Spleen (tissue), 11 donors: ENCODE data around the gene AMZ2. TPM values are rescaled to one million over a fixed set of nuclear protein-coding genes. Genes with fewer than 3 reads are reported as not detected.
A peak's percentile ranks its signal among the peaks of the same experiment; 100 is the strongest.
"Not testable (repeated sequence)": the region's sequence is repeated elsewhere in the genome, so short reads cannot be mapped to it uniquely, and the experiment has no call there.

Experiments
- DNase-seq: peaks from one replicate; pipeline ENCODE4 v3.0.0-alpha.2; 2020
- H3K27ac ChIP-seq, 8 donors: fragments of 200-600 bp; sonication (generic) in 7 of 8; 1 replicate in 4 of 8; 2 replicates in 4 of 8; pipeline versions ENCODE4 v1.5.0 to v1.8.0; 2016 to 2021; ENCODE audit warnings: inconsistent platforms in 4 of 8, mild to moderate bottlenecking in 4 of 8, moderate library complexity in 1 of 8
- H3K27me3 ChIP-seq, 7 donors: fragments of 200-600 bp; sonication (generic) in 6 of 7; replicated peaks in 1 of 7; 1 replicate in 4 of 7; 2 replicates in 3 of 7; pipeline versions ENCODE4 v1.5.0 to v1.8.0; 2016 to 2021; ENCODE audit warnings: inconsistent platforms in 3 of 7, mild to moderate bottlenecking in 1 of 7
- H3K36me3 ChIP-seq, 6 donors: fragments of 200-600 bp; sonication (generic) in 5 of 6; 1 replicate in 4 of 6; 2 replicates in 2 of 6; pipeline versions ENCODE4 v1.5.0 to v1.8.0; 2016 to 2021; ENCODE audit warnings: inconsistent platforms in 2 of 6
- H3K4me1 ChIP-seq, 6 donors: fragments of 200-600 bp; sonication (generic) in 5 of 6; 1 replicate in 3 of 6; 2 replicates in 3 of 6; pipeline versions ENCODE4 v1.5.0 to v1.8.0; 2016 to 2021; ENCODE audit warnings: inconsistent platforms in 3 of 6
- H3K4me3 ChIP-seq, 8 donors: fragments of 200-600 bp; sonication (generic) in 7 of 8; 1 replicate in 4 of 8; 2 replicates in 4 of 8; pipeline versions ENCODE4 v1.5.0 to v1.8.0; 2016 to 2021; ENCODE audit warnings: inconsistent platforms in 4 of 8, mild to moderate bottlenecking in 4 of 8, moderate library complexity in 2 of 8
- H3K9me3 ChIP-seq, 8 donors: fragments of 200-600 bp; sonication (generic) in 7 of 8; 1 replicate in 4 of 8; 2 replicates in 4 of 8; pipeline versions ENCODE4 v1.5.0 to v1.8.0; 2016 to 2021; ENCODE audit warnings: inconsistent platforms in 4 of 8
- CTCF ChIP-seq, 11 experiments: fragments of 200-600 bp in 7 of 11; fragments of 450-650 bp in 4 of 11; sonication (generic) in 4 of 11; IDR thresholded peaks in 8 of 11; conservative IDR thresholded peaks in 3 of 11; 1 replicate in 7 of 11; 2 replicates in 4 of 11; pipeline versions ENCODE4 v1.4.0 to v1.8.0; 2016 to 2021; ENCODE audit warnings: antibody characterized with exemption in 11 of 11, inconsistent platforms in 4 of 11, mild to moderate bottlenecking in 1 of 11
- POLR2A ChIP-seq, 3 donors: fragments of 450-650 bp; IDR thresholded peaks; one replicate each; pipeline ENCODE4 v1.5.1; 2017; ENCODE audit warnings: antibody characterized with exemption in 3 of 3, mild to moderate bottlenecking in 1 of 3
- POLR2AphosphoS5 ChIP-seq, 3 donors: sonication (generic); formaldehyde crosslinking; IDR thresholded peaks; one replicate each; pipeline ENCODE4 v1.5.1; 2017; ENCODE audit warnings: antibody characterized with exemption in 3 of 3
- WGBS, 5 donors: extraction: QIAGEN DNeasy Blood & Tissue Kit in 3 of 5; methylation state at CpG; one replicate each; pipeline versions ENCODE4 v1.1.5 to v1.1.7; 2013 to 2018; 5-methylcytosine and 5-hydroxymethylcytosine counted together
- intact Hi-C: fragments of 100-400 bp; cut with DNase I; formaldehyde crosslinking; loops from one replicate; pipeline ENCODE4 v1.15.0; 2023; ENCODE audit warnings: low total_unique reads
- polyA plus RNA-seq, 3 donors: library from polyadenylated mRNA; stranded (reverse); fragments of 200-250 nt; gene quantifications; one replicate each; pipeline ENCODE4 v1.2.1, GENCODE V29; 2013
- total RNA-seq, 7 donors: library from RNA; depleted of rRNA in 3 of 7; stranded (reverse); fragments of >200 nt in 3 of 7; fragmentation: NEBNext Ultra II Directional in 4 of 7; extraction: Animal tissue kit (Norgen Biotek cat#: 25700) in 4 of 7; gene quantifications; one replicate each; pipeline versions ENCODE4 v1.1.0 to v1.2.1, GENCODE V29; 2016 to 2021
- donor health status: healthy with polysubstance abuse.
- donor health status: DM: no; HTN: no; CAD: no; lungs with moderate emphysema.
- donor health status: DM: no; HTN: no; CAD: no.
- donor health status: Bipolar disorder and iron deficiency.
- donor health status: healthy.
- donor health status: DM: no; HTN: no; CAD: no.
- donor health status: DM: yes; HTN: yes; CAD: no.

Gene AMZ2
- total and polyA plus RNA-seq, 10 donors = 40.4 to 75.1 (median 51.7) TPM

DNA sequence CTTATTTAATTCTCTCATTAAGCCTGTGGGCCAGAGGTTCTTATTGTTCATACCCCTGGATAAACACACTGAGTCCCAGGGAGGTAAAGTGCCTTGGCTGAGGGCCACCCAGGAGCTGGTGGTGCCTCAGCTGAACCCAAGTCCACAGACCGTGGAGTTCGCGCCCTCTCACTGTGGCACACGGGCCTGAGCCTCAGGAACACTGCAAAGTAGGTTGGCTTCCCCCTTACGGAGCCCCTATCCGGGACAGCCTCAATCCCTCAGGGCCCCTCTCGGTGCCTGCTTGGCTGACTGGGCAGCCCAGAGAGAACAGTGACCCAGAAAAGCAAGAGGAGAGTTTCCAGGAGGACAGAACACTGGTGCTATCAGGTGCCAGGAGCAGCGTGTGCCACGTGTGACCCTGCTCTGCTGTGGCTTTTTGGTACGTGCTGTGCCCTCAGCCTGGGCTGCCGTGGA is 12.5 kb upstream of the AMZ2 start:
- H3K9me3 ChIP-seq, H3K4me3 ChIP-seq, H3K36me3 ChIP-seq, DNase-seq, H3K27me3 ChIP-seq, intact Hi-C loops: not testable (repeated sequence)
- peaks cover 14 to 68% (median 54%) of the 10 kb centered on the region in 6 donors for H3K4me1 ChIP-seq
- WGBS, 5 donors = 56 to 71% (median 66%) methylated on average over 8 to 11 of the region's 11 CpGs
- peak in 2 of 3 donors; percentile 23 to 27 for TF ChIP-seq POLR2AphosphoS5 (IDR thresholded peaks at IDR 0.05)
- peak overlapping the region; percentile 68 to 99 (median 90) for H3K27ac ChIP-seq

GRCh38 chr17:68237369-68238163 is 10.3 kb upstream of the AMZ2 start:
- DNase-seq = peak; percentile 90
- Histone ChIP-seq H3K4me1 (peaks cover 14 to 73% (median 57%) of the 10 kb centered on the region in 6 donors), H3K27ac (peak overlapping the region; percentile 85 to 99 (median 94)), H3K4me3 (peak overlapping the region in 4 of 8 donors; percentile 4 to 45 (median 22))
- H3K9me3 ChIP-seq, H3K27me3 ChIP-seq, H3K36me3 ChIP-seq, intact Hi-C loops: not testable (repeated sequence)
- WGBS, 5 donors = 17 to 28% (median 20%) methylated on average over 16 of the region's 16 CpGs
- peak in 2 of 3 donors; percentile 61 to 88 for TF ChIP-seq POLR2A (IDR thresholded peaks at IDR 0.05)
- peak in 2 of 3 donors; percentile 82 to 96 for TF ChIP-seq POLR2AphosphoS5 (IDR thresholded peaks at IDR 0.05)

DNA sequence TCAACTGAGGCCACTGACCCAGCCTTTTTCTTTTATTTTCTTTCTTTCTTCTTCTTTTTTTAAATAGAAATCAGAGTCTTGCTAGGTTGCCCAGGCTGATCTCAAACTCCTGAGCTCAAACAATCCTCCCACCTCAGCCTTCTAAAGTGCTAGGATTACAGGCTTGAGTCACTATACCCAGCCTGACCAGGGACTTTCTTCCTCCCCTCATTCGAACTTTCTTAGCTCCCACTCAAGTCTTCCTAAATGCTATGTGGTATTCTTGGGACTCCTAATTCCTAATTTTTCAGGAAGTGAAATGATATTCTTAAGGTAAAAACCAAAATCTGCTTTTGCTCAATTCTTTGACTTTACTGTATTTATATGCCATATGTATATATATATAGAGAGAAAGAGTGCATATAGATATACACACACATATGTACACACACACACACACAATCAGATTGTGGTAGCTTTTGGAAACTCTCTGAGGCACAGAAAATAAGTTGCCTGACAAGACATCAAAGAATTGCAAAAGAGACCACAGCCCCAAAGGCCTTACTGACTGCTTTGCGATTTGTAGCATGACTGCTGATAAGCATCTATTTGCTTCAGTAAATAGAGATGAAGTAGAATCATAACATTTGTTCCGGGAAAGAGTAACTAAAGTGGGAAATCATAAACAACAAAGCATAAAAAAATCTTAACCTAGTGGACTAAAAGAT is 9.5 kb upstream of the AMZ2 start:
- H3K4me1 ChIP-seq = peaks cover 14 to 73% (median 57%) of the 10 kb centered on the region in 6 donors
- peak overlapping the region; percentile 85 to 99 (median 94) for H3K27ac ChIP-seq
- DNase-seq = no peak
- H3K9me3 ChIP-seq = no peaks in the 10 kb centered on the region
- no peaks in the 10 kb centered on the region for H3K27me3 ChIP-seq
- intact Hi-C loops = no loop called here
- 15 to 49% (median 27%) methylated on average over 3 of the region's 3 CpGs for WGBS, 5 donors
- no peaks in the 10 kb centered on the region for H3K36me3 ChIP-seq
- no peak for TF ChIP-seq CTCF (IDR thresholded peaks at IDR 0.05 in 8 of 11, conservative IDR thresholded peaks at IDR 0.05 in 3 of 11)
- no peak for TF ChIP-seq POLR2A (IDR thresholded peaks at IDR 0.05)
- no peak for TF ChIP-seq POLR2AphosphoS5 (IDR thresholded peaks at IDR 0.05)
- peak overlapping the region in 3 of 8 donors; percentile 21 to 45 (median 24) for H3K4me3 ChIP-seq

GRCh38 chr17:68238871-68239253 is 9.0 kb upstream of the AMZ2 start:
- DNase-seq = no peak
- H3K27ac ChIP-seq = peak overlapping the region; percentile 85 to 99 (median 94)

More at GRCh38 chr17:68238871-68239253, 9.0 kb upstream of the AMZ2 start:
- no peaks in the 10 kb centered on the region for H3K9me3 ChIP-seq
- no peaks in the 10 kb centered on the region for H3K27me3 ChIP-seq
- H3K36me3 ChIP-seq = no peaks in the 10 kb centered on the region
- TF ChIP-seq POLR2AphosphoS5 (IDR thresholded peaks at IDR 0.05) (no peak), POLR2A (IDR thresholded peaks at IDR 0.05) (no peak), CTCF (IDR thresholded peaks at IDR 0.05 in 8 of 11, conservative IDR thresholded peaks at IDR 0.05 in 3 of 11) (no peak)
- peaks cover 14 to 70% (median 57%) of the 10 kb centered on the region in 6 donors for H3K4me1 ChIP-seq
- 47 to 70% (median 49%) methylated on average over 3 of the region's 3 CpGs for WGBS, 5 donors
- intact Hi-C loops = no loop called here
- no peak overlapping the region for H3K4me3 ChIP-seq
